Neural crest cell (in vitro differentiated cells): ENCODE results near the gene ZNF691. TPM values are rescaled to one million over a fixed set of nuclear protein-coding genes. Genes with fewer than 3 reads are reported as not detected.
A peak's percentile ranks its signal among the peaks of the same experiment; 100 is the strongest.

Experiments used
- DNase-seq: peaks from one replicate; pipeline ENCODE4 v3.0.0; 2021; ENCODE audit warnings: low read depth, mixed read lengths, low spot score
- H3K27ac Mint-ChIP-seq: one replicate; pipeline ENCODE4 v1.8.0; 2021; ENCODE audit warnings: mild to moderate bottlenecking, mixed read lengths; ENCODE audit not compliant: unreplicated experiment
- H3K27me3 Mint-ChIP-seq: 2 replicates; pipeline ENCODE4 v1.8.0; 2021; ENCODE audit warnings: low read depth, mild to moderate bottlenecking, mixed read lengths
- H3K36me3 Mint-ChIP-seq: 2 replicates; pipeline ENCODE4 v1.8.0; 2021; ENCODE audit warnings: low read depth, mild to moderate bottlenecking, mixed read lengths
- H3K4me1 Mint-ChIP-seq: 2 replicates; pipeline ENCODE4 v1.8.0; 2021; ENCODE audit warnings: mixed read lengths
- H3K4me3 Mint-ChIP-seq: one replicate; pipeline ENCODE4 v1.8.0; 2021; ENCODE audit warnings: mild to moderate bottlenecking, mixed read lengths
- H3K9me3 Mint-ChIP-seq: 2 replicates; pipeline ENCODE4 v1.8.0; 2021; ENCODE audit warnings: mixed read lengths
- total RNA-seq: library from RNA; stranded (reverse); gene quantifications from 2 replicates; pipeline ENCODE4 v1.2.1, GENCODE V29; 2021
- TF ChIP-seq, protein P1 (sequence below): fragments of 200-600 bp; sonication (generic); conservative IDR thresholded peaks from 2 replicates; pipeline ENCODE4 v1.5.0; 2021; ENCODE audit warnings: antibody characterized with exemption, mild to moderate bottlenecking

The ZNF691 gene
- total RNA-seq, 1 donor from 2014 or later, result 19.1 TPM

DNA sequence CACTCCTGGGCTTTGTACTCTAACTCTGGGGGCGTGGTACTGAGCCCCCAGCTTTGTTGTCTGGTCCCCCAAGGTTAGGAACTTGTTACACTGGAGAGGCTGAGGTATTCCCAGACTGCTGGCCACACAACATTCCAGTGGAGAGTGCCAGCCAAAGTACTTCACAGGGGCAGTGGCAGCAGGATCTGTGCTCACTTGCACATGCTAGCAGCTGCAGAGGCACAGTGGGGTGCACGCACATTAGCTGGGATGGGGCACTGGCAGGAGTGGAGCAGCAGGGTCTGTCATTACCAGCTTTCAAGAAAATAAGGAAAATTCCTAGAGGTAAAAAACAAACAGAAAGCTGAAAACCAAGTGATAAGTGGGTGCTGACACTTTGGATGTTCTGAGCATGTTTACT lies 31.0 kb downstream of the ZNF691 start:
- TF ChIP-seq, protein P1, sequence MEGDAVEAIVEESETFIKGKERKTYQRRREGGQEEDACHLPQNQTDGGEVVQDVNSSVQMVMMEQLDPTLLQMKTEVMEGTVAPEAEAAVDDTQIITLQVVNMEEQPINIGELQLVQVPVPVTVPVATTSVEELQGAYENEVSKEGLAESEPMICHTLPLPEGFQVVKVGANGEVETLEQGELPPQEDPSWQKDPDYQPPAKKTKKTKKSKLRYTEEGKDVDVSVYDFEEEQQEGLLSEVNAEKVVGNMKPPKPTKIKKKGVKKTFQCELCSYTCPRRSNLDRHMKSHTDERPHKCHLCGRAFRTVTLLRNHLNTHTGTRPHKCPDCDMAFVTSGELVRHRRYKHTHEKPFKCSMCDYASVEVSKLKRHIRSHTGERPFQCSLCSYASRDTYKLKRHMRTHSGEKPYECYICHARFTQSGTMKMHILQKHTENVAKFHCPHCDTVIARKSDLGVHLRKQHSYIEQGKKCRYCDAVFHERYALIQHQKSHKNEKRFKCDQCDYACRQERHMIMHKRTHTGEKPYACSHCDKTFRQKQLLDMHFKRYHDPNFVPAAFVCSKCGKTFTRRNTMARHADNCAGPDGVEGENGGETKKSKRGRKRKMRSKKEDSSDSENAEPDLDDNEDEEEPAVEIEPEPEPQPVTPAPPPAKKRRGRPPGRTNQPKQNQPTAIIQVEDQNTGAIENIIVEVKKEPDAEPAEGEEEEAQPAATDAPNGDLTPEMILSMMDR, result no peak
- Mint-ChIP-seq H3K4me1 (peaks cover 4% of the 10 kb centered on the region), H3K4me3 (no peak overlapping the region), H3K27ac (no peak overlapping the region), H3K9me3 (peaks cover 6% of the 10 kb centered on the region), H3K27me3 (peaks cover 5% of the 10 kb centered on the region), H3K36me3 (no peaks in the 10 kb centered on the region)
- DNase-seq, result no peak

DNA sequence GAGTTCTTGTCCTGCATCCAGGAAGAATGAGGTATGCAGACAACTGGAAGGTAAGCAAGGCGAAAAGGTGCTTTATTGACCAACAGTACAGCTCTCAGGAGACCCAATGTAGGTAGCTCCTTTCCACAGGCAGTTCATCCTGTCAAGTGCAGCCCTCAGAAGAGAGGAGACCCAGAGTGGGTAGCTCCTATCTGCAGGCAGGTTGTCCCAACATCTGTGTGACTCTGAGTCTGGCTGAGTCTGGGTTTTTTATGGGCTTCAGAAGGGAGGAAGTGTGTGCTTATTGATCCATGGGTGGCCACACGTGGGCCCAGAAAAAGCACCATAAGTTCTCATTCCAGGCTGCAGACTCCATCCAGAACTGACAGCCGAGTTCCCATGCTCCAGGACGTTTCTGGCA lies 34.0 kb downstream of the ZNF691 start:
- Mint-ChIP-seq H3K27ac (no peak overlapping the region), H3K36me3 (no peaks in the 10 kb centered on the region), H3K9me3 (no peaks in the 10 kb centered on the region), H3K4me1 (no peaks in the 10 kb centered on the region), H3K27me3 (peaks cover 2% of the 10 kb centered on the region), H3K4me3 (no peak overlapping the region)
- DNase-seq, result no peak
- TF ChIP-seq, protein P1, result no peak

DNA sequence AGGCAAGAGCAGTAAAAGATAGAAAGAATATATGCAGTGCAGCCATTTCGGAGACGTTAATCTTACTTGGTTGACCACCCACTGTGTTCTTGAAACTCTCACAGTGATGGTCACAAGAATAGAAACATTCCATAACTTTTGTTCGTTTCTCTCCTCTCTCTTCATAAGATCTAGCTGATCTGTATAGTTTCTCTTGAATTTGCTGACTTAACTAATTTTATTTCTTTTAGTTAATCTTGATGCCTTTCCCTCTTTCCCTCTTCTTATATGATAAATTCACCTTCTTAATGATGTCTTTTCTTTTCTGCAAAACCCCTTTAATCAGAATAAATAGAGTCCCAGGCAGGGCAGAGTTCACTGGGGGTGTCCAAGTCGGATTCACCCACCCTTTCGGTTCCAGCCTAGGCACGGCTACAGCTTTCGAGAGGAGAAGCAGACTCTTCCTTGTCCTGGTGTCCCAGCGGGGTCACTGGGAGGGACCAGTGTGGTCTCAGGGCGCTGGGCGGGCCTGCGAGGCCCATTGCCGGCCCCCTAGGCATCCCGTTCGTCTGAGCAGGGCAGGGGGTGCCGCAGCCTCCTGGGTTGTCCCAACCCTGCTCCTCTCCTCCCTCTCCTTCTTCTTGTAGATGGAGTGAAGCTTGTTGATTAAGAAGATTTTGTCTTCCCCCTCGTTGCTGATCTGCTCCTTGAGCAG lies 39.8 kb downstream of the ZNF691 start:
- Mint-ChIP-seq H3K27ac (no peak overlapping the region), H3K4me3 (no peak overlapping the region), H3K9me3 (no peaks in the 10 kb centered on the region), H3K27me3 (no peaks in the 10 kb centered on the region), H3K4me1 (no peaks in the 10 kb centered on the region), H3K36me3 (no peaks in the 10 kb centered on the region)
- DNase-seq, result no peak
- TF ChIP-seq, protein P1, result no peak

DNA sequence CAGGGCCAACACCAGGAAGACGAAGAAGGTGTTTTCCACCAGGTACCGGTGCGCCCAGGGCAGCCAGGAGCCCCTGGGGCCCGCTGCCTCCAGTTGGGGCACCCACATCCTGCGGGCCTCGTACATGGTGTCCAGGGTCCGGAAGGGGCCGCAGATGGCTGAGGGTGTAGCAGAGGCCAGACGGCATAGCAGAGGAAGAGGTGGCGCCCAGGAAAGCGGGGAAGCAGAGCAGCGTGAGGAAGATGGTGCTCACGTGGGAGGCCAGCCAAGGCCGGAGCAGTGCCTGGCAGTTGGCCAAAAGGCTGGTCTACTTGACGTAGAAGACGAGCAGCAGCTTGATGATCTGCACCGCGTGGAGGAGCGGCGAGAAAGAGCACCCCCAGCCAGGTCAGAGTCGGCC lies 40.4 kb downstream of the ZNF691 start:
- Mint-ChIP-seq H3K4me3 (no peak overlapping the region), H3K27me3 (no peaks in the 10 kb centered on the region), H3K9me3 (no peaks in the 10 kb centered on the region), H3K4me1 (peaks cover 4% of the 10 kb centered on the region), H3K36me3 (no peaks in the 10 kb centered on the region), H3K27ac (no peak overlapping the region)
- DNase-seq, result no peak
- TF ChIP-seq, protein P1, result no peak

DNA sequence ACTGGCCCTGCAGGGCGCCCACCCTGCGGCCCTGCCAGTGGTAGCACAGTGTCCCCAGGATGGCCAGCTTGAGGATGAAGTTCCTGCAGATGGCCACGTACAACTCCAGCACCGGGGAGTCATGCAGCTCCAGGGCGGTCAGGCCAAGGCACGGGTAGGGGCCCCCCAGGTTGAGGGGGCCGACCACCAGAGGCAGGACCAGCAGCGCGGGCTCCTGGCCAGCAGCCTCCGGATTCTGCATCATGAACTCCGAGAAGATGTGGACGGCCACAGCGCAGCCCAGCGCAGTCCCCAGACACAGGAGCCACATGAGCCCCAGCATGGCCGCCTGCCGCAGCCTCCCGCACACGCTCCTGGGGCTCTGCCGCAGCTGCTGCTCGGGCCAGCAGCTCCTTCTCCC lies 41.0 kb downstream of the ZNF691 start:
- TF ChIP-seq, protein P1, result no peak

More for the DNA sequence above, 41.0 kb downstream of the ZNF691 start:
- H3K4me1 Mint-ChIP-seq, result peaks cover 6% of the 10 kb centered on the region
- H3K4me3 Mint-ChIP-seq, result no peak overlapping the region
- DNase-seq, result no peak
- no peaks in the 10 kb centered on the region for H3K27me3 Mint-ChIP-seq
- peak overlapping the region; percentile 62 for H3K27ac Mint-ChIP-seq
- no peaks in the 10 kb centered on the region for H3K36me3 Mint-ChIP-seq
- no peaks in the 10 kb centered on the region for H3K9me3 Mint-ChIP-seq
